GM12878 (cell line): Measurements from ENCODE around the gene KCNK1. TPM values are rescaled to one million over a fixed set of nuclear protein-coding genes. Genes with fewer than 3 reads are reported as not detected.

Experiments
- BCL11A ChIP-seq: IDR thresholded peaks from 2 replicates; pipeline ENCODE4 v1.6.1; 2011; ENCODE audit warnings: low read depth, low read length
- CREM ChIP-seq: IDR thresholded peaks from 2 replicates; pipeline ENCODE4 v1.6.1; 2014; ENCODE audit warnings: antibody characterized with exemption, low read depth
- DPF2 ChIP-seq: fragments of 450-650 bp; IDR thresholded peaks from 2 replicates; pipeline ENCODE4 v1.6.1; 2017; ENCODE audit warnings: mild to moderate bottlenecking
- ESRRA ChIP-seq: IDR thresholded peaks from 2 replicates; pipeline ENCODE4 v1.6.1; 2012; ENCODE audit warnings: mild to moderate bottlenecking, low read length, improper control_type of control experiment
- ETV6 ChIP-seq, 2 experiments: fragments of 450-650 bp in 1 of 2; IDR thresholded peaks in 1 of 2; conservative IDR thresholded peaks in 1 of 2; 2 replicates each; pipeline ENCODE4 v1.6.1; 2014; ENCODE audit warnings: antibody characterized with exemption in 1 of 2, borderline replicate concordance in 1 of 2, low read depth in 1 of 2, mild to moderate bottlenecking in 1 of 2, moderate library complexity in 1 of 2
- IKZF1 ChIP-seq: fragments of 450-650 bp; conservative IDR thresholded peaks from 2 replicates; pipeline ENCODE4 v1.6.1; 2017; ENCODE audit warnings: antibody characterized with exemption, mild to moderate bottlenecking
- LARP7 ChIP-seq: fragments of 450-650 bp; IDR thresholded peaks from 2 replicates; pipeline ENCODE4 v1.6.1; 2017; ENCODE audit warnings: mild to moderate bottlenecking
- MYC ChIP-seq: IDR thresholded peaks from 2 replicates; pipeline ENCODE4 v1.6.1; 2011; ENCODE audit warnings: mild to moderate bottlenecking, low read length, moderate library complexity, inconsistent platforms; ENCODE audit not compliant: insufficient read depth, insufficient replicate concordance, insufficient read length, severe bottlenecking
- POU2F2 ChIP-seq: IDR thresholded peaks from 3 replicates; pipeline ENCODE4 v1.6.1; 2011; ENCODE audit warnings: low read depth, mild to moderate bottlenecking, low read length, borderline replicate concordance
- SPI1 ChIP-seq: IDR thresholded peaks from 2 replicates; pipeline ENCODE4 v1.6.1; 2011; ENCODE audit warnings: low read depth, mild to moderate bottlenecking, low read length, moderate library complexity, borderline replicate concordance; ENCODE audit not compliant: insufficient read depth
- STAT3 ChIP-seq: IDR thresholded peaks from 2 replicates; pipeline ENCODE4 v1.6.1; 2011; ENCODE audit warnings: low read depth, low read length, improper control_type of control experiment
- ZNF207 ChIP-seq: fragments of 450-650 bp; IDR thresholded peaks from 2 replicates; pipeline ENCODE4 v1.6.1; 2014; ENCODE audit warnings: antibody characterized with exemption, mild to moderate bottlenecking, borderline replicate concordance
- ZNF217 ChIP-seq: fragments of 450-650 bp; IDR thresholded peaks from 2 replicates; pipeline ENCODE4 v1.6.1; 2017; ENCODE audit warnings: antibody characterized with exemption, mild to moderate bottlenecking
- polyA plus RNA-seq, 11 experiments: library from polyadenylated mRNA; depleted of rRNA in 4 of 11; unstranded in 6 of 11; stranded (reverse) in 5 of 11; fragments of >200 nt; fragmentation: Nextera tagmentation in 4 of 11; fragmentation: Illumina TruSeq in 1 of 11; extraction: Ambion mirVana in 4 of 11; extraction: Trizol in 1 of 11; gene quantifications; 1 replicate in 1 of 11; 2 replicates in 10 of 11; pipeline versions ENCODE4 v1.2.1 to v1.2.3, GENCODE V29; 2011 to 2016; ENCODE audit warnings: inconsistent platforms in 2 of 11, missing spikeins in 2 of 11, low read depth in 1 of 11
- total RNA-seq, 4 experiments: library from RNA; depleted of rRNA in 3 of 4; stranded (reverse); fragments of >200 nt in 3 of 4; fragmentation: Illumina TruSeq in 1 of 4; extraction: Trizol in 1 of 4; gene quantifications; 2 replicates each; pipeline versions ENCODE4 v1.2.1 to v1.2.3, GENCODE V29; 2013 to 2021
- TF ChIP-seq, protein P1 (sequence below): IDR thresholded peaks from 2 replicates; pipeline ENCODE4 v1.6.1; 2012; ENCODE audit warnings: low read depth, low read length, improper control_type of control experiment
- TF ChIP-seq, protein P2 (sequence below): fragments of 450-650 bp; formaldehyde crosslinking; IDR thresholded peaks from 2 replicates; pipeline ENCODE4 v1.4.0; 2022; ENCODE audit warnings: mild to moderate bottlenecking, moderate library complexity
- TF ChIP-seq, protein P3 (sequence below): fragments of 450-650 bp; IDR thresholded peaks from 2 replicates; pipeline ENCODE4 v1.6.1; 2017; ENCODE audit warnings: mild to moderate bottlenecking, low read depth, inconsistent platforms; ENCODE audit not compliant: poor library complexity, severe bottlenecking
- TF ChIP-seq, protein P4 (sequence below): fragments of 450-650 bp; IDR thresholded peaks from 2 replicates; pipeline ENCODE4 v1.6.1; 2017; ENCODE audit warnings: mild to moderate bottlenecking, moderate library complexity
- TF ChIP-seq, protein P5 (sequence below): IDR thresholded peaks from 2 replicates; pipeline ENCODE4 v1.6.1; 2012; ENCODE audit warnings: low read depth, low read length, improper control_type of control experiment

Gene KCNK1
- total and polyA plus RNA-seq, 10 of the 15 experiments (the other 5 are each of a cell fraction or from before 2014, with no cell fraction given) = 9.4 to 27.6 (median 15.1) TPM

DNA sequence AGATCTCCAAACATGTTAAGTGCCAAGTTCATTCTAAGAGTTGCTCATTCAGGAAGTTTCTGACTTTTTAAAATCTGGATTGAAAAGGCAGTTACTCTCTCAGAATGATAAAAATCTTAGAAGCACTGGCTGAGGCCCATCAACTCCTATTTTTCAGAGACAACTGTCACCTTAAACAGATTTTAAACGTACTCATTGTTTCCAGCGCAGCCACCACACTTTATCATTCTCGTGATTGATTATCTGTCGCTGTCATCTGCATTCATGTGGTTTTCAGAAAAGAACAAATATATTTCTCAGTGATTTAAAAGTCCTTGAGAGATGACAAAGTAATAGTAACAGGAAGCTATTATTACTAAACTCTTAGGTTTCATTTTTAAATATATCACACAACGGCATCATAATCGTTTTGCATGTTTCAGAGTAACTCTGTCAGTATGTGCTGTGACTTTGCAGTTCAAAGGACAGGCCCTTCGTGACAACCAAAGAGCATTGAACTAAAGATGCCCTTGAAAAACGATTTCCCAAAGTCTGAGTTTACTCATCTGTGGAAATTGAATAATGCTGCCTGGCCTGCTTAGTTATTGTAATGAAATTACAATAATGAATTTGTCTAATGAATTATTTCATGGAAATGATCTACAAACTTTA lies 14.9 kb upstream of the KCNK1 start (continued):
- TF ChIP-seq, protein P1, sequence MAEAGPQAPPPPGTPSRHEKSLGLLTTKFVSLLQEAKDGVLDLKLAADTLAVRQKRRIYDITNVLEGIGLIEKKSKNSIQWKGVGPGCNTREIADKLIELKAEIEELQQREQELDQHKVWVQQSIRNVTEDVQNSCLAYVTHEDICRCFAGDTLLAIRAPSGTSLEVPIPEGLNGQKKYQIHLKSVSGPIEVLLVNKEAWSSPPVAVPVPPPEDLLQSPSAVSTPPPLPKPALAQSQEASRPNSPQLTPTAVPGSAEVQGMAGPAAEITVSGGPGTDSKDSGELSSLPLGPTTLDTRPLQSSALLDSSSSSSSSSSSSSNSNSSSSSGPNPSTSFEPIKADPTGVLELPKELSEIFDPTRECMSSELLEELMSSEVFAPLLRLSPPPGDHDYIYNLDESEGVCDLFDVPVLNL = no peak
- TF ChIP-seq LARP7 (no peak), DPF2 (peak; percentile 81), IKZF1 (0 out of 2 replicates have a peak, but pooled peaks have one; percentile 46), MYC (no peak), ETV6 (conservative IDR thresholded peaks at IDR 0.05 in 1 of 2, IDR thresholded peaks at IDR 0.05 in 1 of 2; ENCODE audit: borderline replicate concordance in 1 of 2, low read depth in 1 of 2) (peak in 1 of 2 experiments; percentile 67; a peak in 1 of 4 replicates), BCL11A (peak; percentile 43; the same call in 1 of the 2 replicates), ZNF217 (peak; percentile 24; the same call in 1 of the 2 replicates), STAT3 (no peak; the same call in 1 of the 2 replicates), ESRRA (0 out of 2 replicates have a peak, but pooled peaks have one; percentile 89), CREM (peak; percentile 90), SPI1 (no peak), ZNF207 (peak; percentile 38; the same call in 1 of the 2 replicates), POU2F2 (peak; percentile 82; the same call in 1 of the 3 replicates)
- TF ChIP-seq, protein P2, sequence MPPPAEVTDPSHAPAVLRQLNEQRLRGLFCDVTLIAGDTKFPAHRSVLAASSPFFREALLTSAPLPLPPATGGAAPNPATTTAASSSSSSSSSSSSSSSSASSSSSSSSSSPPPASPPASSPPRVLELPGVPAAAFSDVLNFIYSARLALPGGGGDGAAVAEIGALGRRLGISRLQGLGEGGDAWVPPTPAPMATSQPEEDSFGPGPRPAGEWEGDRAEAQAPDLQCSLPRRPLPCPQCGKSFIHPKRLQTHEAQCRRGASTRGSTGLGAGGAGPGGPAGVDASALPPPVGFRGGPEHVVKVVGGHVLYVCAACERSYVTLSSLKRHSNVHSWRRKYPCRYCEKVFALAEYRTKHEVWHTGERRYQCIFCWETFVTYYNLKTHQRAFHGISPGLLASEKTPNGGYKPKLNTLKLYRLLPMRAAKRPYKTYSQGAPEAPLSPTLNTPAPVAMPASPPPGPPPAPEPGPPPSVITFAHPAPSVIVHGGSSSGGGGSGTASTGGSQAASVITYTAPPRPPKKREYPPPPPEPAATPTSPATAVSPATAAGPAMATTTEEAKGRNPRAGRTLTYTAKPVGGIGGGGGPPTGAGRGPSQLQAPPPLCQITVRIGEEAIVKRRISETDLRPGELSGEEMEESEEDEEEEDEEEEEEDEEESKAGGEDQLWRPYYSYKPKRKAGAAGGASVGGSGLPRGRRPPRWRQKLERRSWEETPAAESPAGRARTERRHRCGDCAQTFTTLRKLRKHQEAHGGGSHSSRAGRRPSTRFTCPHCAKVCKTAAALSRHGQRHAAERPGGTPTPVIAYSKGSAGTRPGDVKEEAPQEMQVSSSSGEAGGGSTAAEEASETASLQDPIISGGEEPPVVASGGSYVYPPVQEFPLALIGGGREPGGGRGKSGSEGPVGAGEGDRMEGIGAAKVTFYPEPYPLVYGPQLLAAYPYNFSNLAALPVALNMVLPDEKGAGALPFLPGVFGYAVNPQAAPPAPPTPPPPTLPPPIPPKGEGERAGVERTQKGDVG (CRISPR knock-in tag) = no peak
- TF ChIP-seq, protein P3, sequence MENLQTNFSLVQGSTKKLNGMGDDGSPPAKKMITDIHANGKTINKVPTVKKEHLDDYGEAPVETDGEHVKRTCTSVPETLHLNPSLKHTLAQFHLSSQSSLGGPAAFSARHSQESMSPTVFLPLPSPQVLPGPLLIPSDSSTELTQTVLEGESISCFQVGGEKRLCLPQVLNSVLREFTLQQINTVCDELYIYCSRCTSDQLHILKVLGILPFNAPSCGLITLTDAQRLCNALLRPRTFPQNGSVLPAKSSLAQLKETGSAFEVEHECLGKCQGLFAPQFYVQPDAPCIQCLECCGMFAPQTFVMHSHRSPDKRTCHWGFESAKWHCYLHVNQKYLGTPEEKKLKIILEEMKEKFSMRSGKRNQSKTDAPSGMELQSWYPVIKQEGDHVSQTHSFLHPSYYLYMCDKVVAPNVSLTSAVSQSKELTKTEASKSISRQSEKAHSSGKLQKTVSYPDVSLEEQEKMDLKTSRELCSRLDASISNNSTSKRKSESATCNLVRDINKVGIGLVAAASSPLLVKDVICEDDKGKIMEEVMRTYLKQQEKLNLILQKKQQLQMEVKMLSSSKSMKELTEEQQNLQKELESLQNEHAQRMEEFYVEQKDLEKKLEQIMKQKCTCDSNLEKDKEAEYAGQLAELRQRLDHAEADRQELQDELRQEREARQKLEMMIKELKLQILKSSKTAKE = peak; percentile 92
- TF ChIP-seq, protein P4, sequence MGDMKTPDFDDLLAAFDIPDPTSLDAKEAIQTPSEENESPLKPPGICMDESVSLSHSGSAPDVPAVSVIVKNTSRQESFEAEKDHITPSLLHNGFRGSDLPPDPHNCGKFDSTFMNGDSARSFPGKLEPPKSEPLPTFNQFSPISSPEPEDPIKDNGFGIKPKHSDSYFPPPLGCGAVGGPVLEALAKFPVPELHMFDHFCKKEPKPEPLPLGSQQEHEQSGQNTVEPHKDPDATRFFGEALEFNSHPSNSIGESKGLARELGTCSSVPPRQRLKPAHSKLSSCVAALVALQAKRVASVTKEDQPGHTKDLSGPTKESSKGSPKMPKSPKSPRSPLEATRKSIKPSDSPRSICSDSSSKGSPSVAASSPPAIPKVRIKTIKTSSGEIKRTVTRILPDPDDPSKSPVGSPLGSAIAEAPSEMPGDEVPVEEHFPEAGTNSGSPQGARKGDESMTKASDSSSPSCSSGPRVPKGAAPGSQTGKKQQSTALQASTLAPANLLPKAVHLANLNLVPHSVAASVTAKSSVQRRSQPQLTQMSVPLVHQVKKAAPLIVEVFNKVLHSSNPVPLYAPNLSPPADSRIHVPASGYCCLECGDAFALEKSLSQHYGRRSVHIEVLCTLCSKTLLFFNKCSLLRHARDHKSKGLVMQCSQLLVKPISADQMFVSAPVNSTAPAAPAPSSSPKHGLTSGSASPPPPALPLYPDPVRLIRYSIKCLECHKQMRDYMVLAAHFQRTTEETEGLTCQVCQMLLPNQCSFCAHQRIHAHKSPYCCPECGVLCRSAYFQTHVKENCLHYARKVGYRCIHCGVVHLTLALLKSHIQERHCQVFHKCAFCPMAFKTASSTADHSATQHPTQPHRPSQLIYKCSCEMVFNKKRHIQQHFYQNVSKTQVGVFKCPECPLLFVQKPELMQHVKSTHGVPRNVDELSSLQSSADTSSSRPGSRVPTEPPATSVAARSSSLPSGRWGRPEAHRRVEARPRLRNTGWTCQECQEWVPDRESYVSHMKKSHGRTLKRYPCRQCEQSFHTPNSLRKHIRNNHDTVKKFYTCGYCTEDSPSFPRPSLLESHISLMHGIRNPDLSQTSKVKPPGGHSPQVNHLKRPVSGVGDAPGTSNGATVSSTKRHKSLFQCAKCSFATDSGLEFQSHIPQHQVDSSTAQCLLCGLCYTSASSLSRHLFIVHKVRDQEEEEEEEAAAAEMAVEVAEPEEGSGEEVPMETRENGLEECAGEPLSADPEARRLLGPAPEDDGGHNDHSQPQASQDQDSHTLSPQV = 0 out of 2 replicates have a peak, but pooled peaks have one; percentile 39
- TF ChIP-seq, protein P5, sequence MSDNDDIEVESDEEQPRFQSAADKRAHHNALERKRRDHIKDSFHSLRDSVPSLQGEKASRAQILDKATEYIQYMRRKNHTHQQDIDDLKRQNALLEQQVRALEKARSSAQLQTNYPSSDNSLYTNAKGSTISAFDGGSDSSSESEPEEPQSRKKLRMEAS = 0 out of 2 replicates have a peak, but pooled peaks have one; percentile 21
